GM21576 (cell line): Measurements from ENCODE around the gene RRM2.
"Not testable (repeated sequence)": the region's sequence is repeated elsewhere in the genome, so short reads cannot be mapped to it uniquely, and the experiment has no call there.

Source experiments
- ATAC-seq: cut with Tn5 transposase; IDR thresholded peaks from one replicate; pipeline ENCODE4 v1.9.1; 2021; ENCODE audit warnings: mild to moderate bottlenecking, moderate library complexity; ENCODE audit not compliant: unreplicated experiment

Gene RRM2

DNA sequence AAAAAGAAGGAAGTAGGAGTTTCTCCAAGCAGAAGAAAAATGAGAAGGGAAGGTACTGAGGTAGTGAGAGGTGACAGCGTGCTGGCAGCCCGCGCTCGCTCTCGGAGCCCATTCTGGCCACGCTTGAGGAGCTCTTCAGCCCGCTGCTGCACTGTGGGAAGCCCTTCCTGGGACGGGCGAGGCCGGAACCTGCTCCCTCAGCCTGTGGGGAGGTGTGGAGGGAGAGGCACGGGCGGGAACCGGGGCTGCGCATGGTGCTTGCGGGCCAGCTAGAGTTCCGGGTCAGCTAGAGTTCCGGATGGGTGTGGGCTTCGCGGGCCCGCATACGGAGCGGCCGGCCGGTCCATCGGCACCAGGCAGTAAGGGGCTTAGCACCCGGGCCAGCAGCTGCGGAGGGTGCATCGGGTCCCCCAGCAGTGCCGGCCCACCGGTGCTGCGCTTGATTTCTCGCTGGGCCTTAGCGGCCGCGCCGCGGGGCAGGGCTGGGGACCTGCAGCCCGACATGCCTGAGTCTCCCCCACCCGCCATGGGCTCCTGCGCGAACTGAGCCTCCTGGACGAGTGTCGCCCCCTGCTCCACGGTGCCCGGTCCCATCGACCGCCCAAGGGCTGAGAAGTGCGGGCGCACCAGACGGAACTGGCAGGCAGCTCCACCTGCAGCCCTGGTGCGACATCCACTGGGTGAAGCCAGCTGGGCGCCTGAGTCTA, 31.2 kb upstream of the RRM2 start:
- ATAC-seq = no peak

DNA sequence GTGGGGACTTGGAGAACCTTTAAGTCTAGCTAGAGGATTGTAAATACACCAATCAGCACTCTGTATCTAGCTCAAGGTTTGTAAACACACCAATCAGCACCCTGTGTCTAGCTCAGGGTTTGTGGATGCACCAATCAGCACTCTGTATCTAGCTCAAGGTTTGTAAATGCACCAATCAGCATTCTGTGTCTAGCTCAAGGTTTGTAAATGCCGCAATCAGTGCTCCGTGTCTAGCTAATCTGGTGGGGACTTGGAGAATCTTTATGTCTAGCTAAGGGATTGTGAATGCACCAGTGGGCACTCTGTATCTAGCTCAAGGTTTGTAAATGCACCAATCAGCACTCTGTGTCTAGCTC, 30.7 kb upstream of the RRM2 start:
- not testable (repeated sequence) for ATAC-seq

DNA sequence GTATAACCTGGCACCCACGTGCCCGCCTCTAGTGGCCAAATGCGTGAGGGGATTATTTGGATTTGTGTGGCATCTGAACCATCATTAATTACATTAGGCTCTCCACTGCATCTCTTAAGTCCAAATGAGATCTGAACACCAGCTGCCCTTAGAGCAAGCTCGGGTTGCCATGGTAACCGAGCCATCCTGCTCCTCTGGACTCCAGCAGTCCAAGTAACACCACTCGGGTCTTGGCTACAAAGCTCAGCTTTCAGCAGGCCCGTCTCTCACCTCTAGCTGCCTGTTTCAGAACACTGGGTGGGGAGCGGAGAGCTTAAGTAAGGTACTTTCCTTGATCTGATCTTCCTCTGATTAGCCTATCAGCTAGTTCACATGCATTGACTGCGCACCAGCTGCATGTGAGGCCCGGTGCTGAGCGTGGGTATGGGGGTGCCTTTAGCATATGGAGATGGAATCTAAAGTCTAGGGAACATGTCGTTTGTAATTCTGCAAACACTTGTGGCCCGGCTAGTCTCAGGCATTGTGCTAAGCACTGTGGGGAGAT, 28.2 kb upstream of the RRM2 start:
- no peak for ATAC-seq

DNA sequence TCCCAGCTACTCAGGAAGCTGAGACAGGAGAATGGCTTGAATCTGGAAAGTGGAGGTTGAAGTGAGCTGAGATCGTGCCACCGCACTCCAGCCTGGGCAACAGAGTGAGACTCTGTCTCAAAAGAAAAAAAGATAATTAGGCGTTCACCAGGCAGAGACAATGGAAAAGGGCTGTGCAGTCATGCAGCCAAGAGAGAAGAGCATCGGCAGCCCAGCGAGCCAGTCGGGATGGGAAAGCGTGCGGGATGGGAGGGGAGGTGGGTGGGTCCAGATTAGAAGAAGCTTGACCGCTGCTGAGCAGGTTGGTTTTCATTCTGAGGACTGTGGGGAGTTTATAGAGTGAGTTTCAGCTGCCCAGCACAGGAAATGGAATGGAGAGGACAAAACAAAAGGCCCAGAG, 27.4 kb upstream of the RRM2 start:
- no peak for ATAC-seq

DNA sequence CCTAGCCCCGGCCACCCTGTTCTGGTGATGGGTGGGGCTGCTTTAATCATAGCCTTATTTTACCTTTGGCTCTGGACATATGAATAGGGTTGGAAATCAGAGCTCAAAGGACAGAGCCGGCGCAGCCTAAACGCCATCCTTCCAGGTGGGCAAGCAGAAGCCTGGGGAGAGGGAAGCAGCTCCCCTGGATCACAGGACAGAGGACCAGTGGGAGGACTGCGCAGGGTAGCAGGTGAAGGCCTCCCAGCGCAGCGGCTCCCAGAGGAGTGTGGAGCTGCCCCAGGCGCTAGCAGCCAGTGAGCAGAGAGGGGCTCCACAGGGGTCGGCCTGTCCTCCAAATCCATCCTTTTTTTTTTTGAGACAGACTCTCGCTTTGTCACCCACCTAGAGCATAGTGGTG, 25.9 kb upstream of the RRM2 start:
- no peak for ATAC-seq

DNA sequence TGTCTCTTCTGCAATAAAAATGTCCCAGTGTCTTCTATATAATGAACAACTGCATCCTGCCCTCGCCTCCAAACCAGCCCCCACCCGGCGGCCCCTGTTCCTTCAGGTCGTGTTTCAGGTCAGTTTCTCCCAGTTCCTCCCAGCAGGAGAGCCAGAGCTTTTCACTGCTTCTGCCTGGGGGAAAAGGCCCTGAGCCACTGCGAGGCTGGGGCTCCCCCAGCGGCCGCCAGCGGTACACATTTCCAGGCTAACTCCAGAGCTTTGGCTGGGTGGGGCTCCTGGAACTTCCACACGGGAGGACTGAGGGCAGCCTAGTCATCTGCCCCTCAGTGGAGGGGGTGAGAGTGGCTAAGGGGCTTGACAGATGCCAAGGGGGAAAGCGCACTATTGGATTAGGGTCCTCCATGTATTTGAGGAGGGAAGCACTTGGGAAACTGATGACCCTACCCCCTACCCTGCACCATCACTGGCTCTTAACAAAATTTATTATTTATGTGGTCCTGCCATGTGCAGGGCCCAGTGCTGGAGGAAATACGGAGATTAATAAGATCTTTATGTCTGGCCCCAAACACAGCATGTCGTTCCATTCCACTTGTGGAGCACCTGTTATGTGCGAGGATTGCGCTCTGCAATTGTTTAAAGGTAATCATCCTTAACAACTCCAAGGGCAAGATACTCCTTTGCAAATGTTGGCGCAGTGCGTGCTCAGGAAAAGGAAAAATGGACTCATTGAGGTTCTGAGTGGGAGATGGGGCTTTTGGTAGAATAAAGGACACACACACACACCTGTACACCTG, 25.0 kb upstream of the RRM2 start:
- no peak for ATAC-seq

DNA sequence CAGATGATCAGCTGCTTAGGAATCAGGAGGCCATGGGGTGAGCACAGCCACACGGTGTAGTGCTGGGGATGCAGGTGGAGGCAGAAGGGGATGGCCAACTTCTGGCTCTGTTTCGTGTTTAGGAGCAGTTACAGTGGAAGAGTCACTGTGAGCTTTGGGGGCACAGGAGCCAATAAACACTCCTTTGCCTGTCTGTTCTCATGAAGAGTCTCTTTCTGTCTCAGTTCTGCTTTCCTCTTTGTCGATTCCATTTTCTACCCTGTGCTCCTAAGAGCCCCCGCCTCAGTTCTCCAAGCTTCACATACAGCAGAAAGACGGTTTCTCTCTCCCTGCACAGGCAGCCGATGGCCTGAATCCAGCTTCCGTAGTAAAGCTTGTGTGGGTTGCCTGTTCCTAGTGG, 21.0 kb upstream of the RRM2 start:
- ATAC-seq = no peak

DNA sequence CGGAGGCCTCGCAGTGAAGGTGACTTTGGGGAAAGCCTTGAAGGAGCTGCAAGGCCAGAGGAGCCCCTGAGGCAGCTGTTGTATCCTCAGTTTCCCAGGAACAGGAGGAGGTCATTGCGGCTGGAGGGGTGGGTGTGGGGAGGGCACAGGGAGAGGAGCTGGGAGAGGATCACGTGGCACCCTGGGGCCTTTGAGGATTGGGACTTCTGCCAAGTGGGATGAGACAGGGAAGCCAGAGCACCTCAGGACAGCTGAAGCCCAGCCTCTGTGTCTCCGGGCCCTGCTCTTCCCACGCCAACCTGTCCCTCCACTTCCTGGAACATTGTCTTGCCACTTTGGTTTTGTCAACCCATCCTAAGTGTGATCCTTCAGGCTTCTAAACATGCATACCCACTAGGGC, 19.4 kb upstream of the RRM2 start:
- ATAC-seq = no peak

DNA sequence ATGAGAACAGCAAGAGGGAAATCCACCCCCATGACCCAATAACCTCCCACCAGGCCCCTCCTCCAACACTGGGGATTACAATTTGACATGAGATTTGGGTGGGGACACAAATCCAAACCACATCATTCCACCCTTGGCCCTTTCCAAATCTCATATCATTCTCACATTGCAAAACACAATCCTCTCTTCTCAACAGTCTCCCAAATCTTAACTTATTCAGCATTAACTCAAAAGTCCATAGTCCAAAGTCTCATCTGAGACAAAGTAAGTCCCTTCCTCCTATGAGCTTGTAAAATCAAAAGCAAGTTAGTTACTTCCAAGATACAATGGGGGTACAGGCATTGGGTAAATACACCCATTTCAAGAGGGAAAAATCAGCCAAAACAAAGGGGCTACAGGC, 17.6 kb upstream of the RRM2 start:
- ATAC-seq = not testable (repeated sequence)

DNA sequence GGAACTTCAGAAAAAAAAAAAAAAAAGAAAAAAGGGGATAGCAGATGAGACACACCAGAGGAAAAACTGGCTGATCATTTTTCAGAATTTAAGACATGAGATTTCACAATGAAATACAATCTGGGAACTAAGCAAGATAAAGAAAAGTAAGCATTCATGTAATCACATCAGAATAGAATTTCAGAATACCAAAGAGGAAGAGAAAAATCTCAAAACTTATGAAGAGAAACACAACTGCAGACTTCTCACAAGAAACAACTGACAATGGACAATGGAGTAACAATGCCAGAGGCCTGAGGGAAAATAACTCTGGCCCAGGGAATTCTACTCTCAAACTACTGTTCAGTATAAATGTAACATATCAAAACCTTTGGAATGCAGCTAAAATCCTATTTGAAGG, 13.2 kb upstream of the RRM2 start:
- ATAC-seq = no peak

DNA sequence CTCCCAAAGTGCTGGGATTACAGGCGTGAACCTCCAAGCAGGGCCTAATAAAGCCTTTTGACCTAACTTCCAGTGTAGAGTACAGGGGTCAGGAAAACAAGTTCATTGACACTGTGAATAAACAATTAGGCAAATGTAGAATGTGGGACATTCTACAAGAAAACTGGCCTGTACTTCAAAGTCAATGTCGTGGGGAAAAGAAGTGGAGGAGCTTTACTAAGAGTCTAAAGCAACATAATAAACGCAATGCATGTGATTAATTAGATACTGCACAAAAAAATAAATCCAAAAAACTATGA, 3.6 kb upstream of the RRM2 start:
- ATAC-seq = no peak

DNA sequence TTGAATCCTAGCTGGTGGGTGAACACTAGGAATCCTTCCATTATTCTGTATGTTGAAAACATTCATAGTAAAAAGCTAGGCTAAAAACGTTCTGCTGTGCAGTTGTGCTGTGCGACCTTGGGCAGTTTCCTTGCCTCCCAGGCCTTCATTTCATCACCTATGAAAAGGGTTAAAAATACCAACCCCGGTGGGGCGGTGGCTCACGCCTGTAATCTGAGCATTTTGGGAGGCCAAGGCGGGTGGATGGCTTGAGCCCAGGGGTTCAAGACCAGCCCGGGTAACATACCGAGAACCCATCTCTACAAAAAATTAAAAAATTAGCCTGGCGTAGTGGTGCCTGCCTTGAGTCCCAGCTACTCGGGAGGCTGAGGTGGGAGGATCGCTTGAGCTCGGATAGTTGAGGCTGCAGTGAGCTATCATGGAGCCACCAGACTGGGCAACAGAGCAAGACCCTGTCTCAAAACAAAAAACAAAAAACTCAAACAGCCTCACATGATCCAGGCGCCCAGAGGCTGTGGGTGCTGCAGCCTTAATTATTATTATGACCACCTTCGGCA, 2.9 kb upstream of the RRM2 start:
- no peak for ATAC-seq

DNA sequence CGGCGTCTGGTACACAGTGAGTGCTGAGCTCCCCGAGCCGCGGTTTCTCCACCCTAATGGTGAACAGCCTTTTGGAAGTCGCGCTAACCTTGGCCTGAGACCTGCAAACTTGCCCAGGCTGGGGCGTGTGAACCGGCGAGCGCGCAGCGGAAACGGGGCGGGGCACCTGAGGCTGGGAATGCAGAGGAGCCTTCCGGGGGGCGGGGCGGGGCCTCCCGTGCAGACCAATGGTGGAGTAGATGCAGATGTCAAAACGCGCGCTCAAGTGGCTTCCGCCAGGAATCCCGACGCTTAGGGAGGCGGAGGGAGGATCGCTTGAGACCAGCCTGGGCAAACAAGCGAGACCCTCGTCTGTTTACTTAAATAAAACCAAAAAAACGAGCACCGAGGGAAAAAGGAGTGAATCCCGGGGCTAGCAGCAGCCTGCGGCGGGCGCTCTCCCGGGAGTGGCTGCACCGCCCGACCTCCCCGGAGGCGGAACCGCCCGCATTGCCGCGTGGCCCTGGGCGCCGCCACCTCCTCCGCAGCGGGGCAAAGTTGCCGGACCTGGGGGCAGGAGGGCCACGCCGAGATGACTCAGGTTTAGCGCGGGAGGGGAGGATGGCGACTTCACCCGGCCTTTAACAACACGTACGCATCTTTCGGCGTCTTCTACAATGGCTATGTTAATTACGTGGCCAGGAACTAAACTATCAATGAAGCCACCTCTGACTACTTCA, 2.2 kb upstream of the RRM2 start:
- ATAC-seq = peak; percentile 50

DNA sequence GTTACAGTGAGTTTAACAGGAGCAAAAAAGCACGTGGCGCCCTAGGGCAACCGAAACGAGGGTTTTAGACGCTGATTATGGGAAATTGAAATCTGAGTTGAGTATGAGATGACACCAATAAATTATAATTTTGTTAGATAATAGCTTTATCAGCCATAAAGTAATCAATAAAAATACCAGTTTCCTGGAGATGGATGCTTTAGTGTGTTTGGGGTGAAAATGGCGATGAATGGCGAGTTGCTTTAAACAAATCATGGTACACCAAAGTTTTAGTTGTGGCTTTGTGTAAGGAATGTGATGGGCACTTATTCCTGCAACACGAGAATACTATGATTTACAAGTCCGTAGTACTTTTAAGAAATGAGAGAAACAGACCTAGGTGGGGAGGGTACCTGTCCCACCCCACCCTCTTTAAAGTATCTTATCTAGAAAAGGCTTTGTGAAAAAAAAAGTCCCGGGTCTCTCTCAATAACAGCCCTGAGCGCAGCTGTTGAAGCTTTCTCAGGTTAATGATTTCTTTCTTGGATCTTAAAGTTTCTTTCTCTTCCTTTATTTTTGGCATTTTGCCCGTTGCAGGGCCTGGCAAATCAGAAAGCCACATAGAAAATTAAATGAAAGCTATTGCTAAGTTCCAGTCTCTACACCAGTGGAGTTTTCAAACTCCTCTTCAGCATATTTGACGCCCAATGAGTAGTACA, 1.5 kb upstream of the RRM2 start:
- ATAC-seq = no peak

DNA sequence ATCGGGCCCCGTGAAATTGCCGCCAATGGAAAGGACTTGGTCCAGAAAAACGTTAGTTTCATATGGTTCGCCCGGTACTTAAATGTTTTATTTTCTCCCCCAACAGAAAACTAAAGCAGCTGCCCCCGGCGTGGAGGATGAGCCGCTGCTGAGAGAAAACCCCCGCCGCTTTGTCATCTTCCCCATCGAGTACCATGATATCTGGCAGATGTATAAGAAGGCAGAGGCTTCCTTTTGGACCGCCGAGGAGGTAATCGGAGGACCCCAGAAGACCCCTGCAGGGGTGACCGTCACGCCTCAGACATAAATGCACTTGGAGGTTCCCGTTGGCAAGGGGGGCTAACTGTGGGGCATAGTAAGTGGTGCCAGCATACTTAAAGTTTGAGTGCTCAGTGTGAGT, 742 bp downstream of the RRM2 start:
- no peak for ATAC-seq

DNA sequence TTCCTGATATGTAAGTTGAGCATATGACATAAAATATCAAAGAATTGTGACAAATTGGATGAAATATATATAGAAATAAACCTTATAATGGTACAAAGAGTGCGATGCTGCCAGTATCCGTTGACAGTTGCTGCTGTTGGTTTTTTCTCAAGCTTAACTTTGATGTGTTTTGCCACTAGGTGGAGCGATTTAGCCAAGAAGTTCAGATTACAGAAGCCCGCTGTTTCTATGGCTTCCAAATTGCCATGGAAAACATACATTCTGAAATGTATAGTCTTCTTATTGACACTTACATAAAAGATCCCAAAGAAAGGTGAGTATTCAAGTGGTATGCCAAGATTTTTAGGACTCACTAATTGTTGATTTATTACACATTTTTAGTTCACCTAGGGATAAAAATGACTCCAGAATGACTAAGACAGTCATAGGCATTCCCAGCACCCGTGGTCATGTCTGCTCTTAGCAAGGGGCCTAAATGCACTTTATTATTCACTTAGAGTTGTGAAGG, 2.1 kb downstream of the RRM2 start:
- no peak for ATAC-seq

DNA sequence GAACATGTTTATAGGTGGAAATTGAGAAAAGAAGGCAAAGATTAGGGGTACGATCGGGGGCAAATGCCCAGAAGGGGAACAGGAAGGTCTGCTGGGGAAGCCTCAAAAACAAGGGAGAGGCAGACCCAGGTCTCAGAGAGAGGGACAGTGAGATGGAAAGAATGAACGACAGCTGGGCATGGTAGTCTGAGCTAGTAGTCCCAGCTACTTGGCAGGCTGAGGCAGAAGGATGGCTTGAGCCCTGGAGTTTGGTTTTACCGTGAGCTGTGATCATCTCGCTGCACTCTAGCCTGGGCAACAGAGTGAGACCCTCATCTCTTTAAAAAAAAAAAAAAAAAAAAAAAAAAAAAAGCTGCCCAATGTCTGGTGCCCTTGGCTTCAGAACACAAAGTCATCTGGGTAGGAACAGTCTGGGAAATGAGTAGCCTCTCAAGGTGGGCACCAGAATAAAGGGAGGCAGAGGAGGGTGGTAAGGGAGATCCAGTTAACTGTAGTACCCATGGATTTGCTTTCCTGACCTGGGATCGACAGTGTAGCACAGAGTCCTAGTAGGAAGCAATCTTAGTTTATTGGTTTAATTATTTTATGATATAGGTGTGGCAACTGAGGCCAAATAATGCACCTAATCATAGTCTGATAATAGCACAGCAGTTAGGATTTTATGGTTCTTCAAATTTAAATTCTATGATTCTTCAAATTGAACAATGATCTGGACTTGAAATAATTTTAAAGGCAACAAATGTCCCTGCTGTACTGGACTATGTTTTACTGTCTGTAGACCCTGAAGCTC, 3.5 kb downstream of the RRM2 start:
- ATAC-seq = no peak

DNA sequence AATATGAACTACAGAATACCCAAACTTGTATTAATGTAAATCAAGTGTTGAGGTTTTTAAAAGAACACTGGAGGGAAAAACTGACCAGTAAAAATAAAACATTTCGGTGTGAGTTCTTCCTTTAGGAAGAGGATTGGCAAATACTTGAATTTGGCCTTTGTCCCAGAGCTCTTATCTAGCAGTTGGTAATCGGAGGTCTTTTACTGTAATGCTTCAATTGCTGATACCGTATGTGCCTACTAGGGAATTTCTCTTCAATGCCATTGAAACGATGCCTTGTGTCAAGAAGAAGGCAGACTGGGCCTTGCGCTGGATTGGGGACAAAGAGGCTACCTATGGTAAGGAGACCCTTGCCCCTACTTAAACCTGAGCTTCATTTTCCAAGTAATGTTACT, 4.1 kb downstream of the RRM2 start:
- no peak for ATAC-seq

DNA sequence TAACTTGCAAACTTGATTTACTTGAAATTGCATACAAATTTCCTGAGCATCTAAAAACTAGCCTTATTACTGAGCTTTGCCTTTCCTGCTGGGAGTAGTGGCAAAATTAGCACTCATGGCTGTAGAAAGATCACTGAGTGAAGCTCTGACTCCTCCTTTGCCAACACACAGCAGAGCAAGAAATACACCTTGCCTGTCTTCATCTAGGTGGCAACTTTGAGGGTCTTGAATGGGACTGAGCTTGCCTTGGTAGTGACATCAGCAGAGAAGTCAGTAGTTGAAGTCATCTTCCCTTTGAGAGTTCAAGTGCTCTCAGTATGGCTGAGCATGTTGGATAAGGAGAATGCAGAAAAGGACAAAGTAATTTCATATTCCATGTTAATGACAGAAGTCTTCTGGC, 5.9 kb downstream of the RRM2 start:
- no peak for ATAC-seq

DNA sequence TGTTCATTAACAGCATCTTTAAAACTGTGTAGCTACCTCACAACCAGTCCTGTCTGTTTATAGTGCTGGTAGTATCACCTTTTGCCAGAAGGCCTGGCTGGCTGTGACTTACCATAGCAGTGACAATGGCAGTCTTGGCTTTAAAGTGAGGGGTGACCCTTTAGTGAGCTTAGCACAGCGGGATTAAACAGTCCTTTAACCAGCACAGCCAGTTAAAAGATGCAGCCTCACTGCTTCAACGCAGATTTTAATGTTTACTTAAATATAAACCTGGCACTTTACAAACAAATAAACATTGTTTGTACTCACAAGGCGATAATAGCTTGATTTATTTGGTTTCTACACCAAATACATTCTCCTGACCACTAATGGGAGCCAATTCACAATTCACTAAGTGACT, 7.0 kb downstream of the RRM2 start:
- no peak for ATAC-seq
